Stimulated activated CD4-positive, alpha-beta T cell treated with anti-CD3 and anti-CD28 coated beads, Interleukin-2, amount 100 ng/mL, for 4 hours (primary cell): Measurements from ENCODE around the gene GPER1.
"Not testable (repeated sequence)": the region's sequence is repeated elsewhere in the genome, so short reads cannot be mapped to it uniquely, and the experiment has no call there.

ENCODE experiments used
- DNase-seq: peaks from one replicate; pipeline ENCODE4 v3.0.0-alpha.2; 2020; ENCODE audit warnings: low read depth

The GPER1 gene

GRCh38 chr7:1087952-1088920 lies at the start of gene GPER1:
Gene GPER1 (plus strand): TSS chr7:1088113. CDS start chr7:1091729, 3,616 bp downstream.
- no peak for DNase-seq

GRCh38 chr7:1040233-1040632 lies 47.7 kb upstream of the GPER1 start:
- not testable (repeated sequence) for DNase-seq

GRCh38 chr7:1040790-1041189 lies 47.1 kb upstream of the GPER1 start:
- DNase-seq = no peak

- no peak for DNase-seq
Observed at GRCh38 chr7:1041551-1042491, 46.1 kb upstream of the GPER1 start.

- no peak for DNase-seq
Observed at GRCh38 chr7:1042492-1042833, 45.5 kb upstream of the GPER1 start.

GRCh38 chr7:1043552-1044188 lies 44.2 kb upstream of the GPER1 start:
- DNase-seq = no peak

GRCh38 chr7:1044189-1045068 lies 43.5 kb upstream of the GPER1 start, which contains the start of gene GPR146:
Gene GPR146 (plus strand): TSS chr7:1044546. CDS start chr7:1057516, 12,970 bp downstream.
- peak; percentile 88 for DNase-seq

- DNase-seq = no peak
Observed at GRCh38 chr7:1045069-1046063, 42.5 kb upstream of the GPER1 start.

- no peak for DNase-seq
Observed at GRCh38 chr7:1046722-1047679, 40.9 kb upstream of the GPER1 start.

GRCh38 chr7:1049006-1049741 lies 38.7 kb upstream of the GPER1 start:
- DNase-seq = no peak

- no peak for DNase-seq
Observed at GRCh38 chr7:1049801-1050200, 38.1 kb upstream of the GPER1 start.

- DNase-seq = no peak
Observed at GRCh38 chr7:1050254-1050906, 37.5 kb upstream of the GPER1 start.

GRCh38 chr7:1050956-1051690 lies 36.8 kb upstream of the GPER1 start:
- DNase-seq = no peak

GRCh38 chr7:1052031-1052818 lies 35.7 kb upstream of the GPER1 start:
- no peak for DNase-seq

- DNase-seq = no peak
Observed at GRCh38 chr7:1053002-1053411, 34.9 kb upstream of the GPER1 start.
